Dendritic cell treated with granulocyte-macrophage colony-stimulating factor and Interleukin-4, amounts not matched to agents 40 ng/mL and 50 ng/mL, for 4 days (primary cell): Measurements from ENCODE around the gene C22orf39.

ENCODE experiments used
- H3K27ac Mint-ChIP-seq: one replicate; pipeline ENCODE4 v1.8.0; 2022; ENCODE audit warnings: mild to moderate bottlenecking, mixed read lengths
- H3K27me3 Mint-ChIP-seq: one replicate; pipeline ENCODE4 v1.8.0; 2022; ENCODE audit warnings: mild to moderate bottlenecking, mixed read lengths
- H3K36me3 Mint-ChIP-seq: one replicate; pipeline ENCODE4 v1.8.0; 2022; ENCODE audit warnings: low read depth, mixed read lengths
- H3K4me1 Mint-ChIP-seq: one replicate; pipeline ENCODE4 v1.8.0; 2022; ENCODE audit warnings: low read depth, mixed read lengths
- H3K4me3 Mint-ChIP-seq: one replicate; pipeline ENCODE4 v1.8.0; 2022; ENCODE audit warnings: mild to moderate bottlenecking, moderate library complexity, mixed read lengths
- H3K9me3 Mint-ChIP-seq: one replicate; pipeline ENCODE4 v1.8.0; 2022; ENCODE audit warnings: mixed read lengths
- intact Hi-C: fragments of 100-400 bp; cut with micrococcal nuclease; formaldehyde crosslinking; loops from one replicate; pipeline ENCODE4 v1.15.0; 2022

Gene C22orf39

DNA sequence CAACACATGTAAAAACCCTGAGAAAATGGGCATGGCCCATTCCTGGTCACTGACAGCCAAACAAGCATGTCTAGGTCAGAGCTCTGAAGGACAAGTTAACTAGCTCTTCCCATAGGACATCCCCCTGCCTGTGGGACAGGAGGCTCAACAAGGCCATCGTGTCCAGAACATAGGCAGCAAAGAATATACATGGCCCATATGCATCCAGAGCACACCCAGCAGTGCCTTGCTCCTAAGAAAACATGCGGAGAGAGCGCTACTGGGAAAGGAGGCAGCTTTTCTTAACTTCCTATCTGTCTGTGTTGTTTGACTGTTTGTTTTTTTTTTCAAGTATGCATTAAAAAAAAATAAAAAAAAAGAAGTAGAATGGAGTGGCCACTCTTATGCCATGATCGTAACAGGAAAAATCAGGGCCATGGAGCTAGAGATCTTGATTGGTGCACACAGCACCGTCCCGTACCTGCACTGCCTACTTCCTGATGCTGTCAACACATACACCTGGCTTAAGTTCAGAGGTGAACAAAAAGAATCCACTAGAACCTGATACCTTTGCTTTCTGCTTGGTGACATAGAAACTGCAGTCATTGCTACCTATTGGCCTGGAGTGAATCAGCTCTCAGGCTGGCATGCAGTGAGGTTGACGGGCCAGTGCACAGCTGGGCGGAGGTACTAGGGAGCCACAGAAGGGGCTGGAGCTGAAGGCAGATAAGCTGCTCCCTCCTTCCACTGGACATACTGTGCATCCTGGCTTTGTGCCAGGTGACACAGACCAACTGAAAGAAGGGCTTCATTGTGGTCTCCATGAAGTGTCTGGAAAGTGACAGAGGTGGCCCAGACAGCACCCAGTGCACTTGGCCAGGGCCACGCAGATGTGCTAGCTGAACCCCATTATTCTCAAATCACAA lies 19.6 kb upstream of the C22orf39 start:
- H3K36me3 Mint-ChIP-seq: peaks cover 100% of the 10 kb centered on the region
- no peak overlapping the region for H3K27ac Mint-ChIP-seq
- no peak overlapping the region for H3K4me3 Mint-ChIP-seq
- H3K9me3 Mint-ChIP-seq: no peaks in the 10 kb centered on the region
- intact Hi-C loops: no loop called here
- H3K4me1 Mint-ChIP-seq: no peaks in the 10 kb centered on the region
- no peaks in the 10 kb centered on the region for H3K27me3 Mint-ChIP-seq

DNA sequence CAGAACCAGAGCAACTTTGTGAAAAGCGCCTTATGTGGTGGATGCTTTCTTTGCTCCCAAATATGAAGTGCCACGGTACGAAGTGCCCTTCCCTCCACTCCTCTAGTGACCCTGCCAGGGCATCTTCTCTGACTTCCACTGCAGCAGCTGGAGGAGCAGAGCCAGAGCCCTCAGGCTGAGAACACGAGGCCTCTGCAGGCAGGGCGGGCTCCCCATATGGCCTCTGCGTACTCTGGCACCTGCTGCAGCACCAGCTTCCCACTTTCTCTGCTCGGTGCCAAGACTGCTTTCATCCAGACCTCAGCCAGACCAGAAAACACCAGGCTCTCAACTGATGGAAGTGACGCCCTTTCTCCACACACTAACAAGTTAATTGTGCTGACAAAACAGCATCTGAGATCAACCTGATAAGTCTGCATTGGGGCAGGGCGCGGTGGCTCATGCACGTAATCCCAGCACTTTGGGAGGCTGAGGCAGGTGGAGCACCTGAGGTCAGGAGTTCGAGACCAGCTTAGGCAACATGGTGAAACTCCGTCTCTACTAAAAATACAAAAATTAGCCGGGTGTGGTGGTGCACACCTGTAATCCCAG lies 18.7 kb upstream of the C22orf39 start:
- intact Hi-C loops: no loop called here
- H3K36me3 Mint-ChIP-seq: peaks cover 100% of the 10 kb centered on the region

DNA sequence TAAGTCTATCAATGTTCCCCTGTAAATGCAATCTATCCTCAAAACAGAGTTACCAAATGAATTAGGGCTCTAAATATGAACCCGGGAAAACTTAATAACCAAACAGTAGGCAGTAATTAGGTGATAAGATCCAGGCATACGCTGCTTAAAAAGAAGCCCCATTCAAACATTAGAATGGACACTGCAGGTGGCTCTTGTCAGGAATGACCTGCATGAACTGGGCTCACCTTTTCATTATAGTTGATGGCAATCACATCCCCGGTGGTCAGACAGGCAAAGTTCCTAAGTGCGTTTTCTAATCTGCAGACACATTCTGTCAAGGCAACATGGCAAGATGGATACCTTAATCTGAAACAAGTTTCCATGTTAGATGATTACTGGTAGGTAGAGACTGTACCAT lies 17.5 kb upstream of the C22orf39 start:
- Mint-ChIP-seq H3K4me3 (no peak overlapping the region), H3K36me3 (peaks cover 99% of the 10 kb centered on the region), H3K27me3 (no peaks in the 10 kb centered on the region), H3K27ac (no peak overlapping the region), H3K9me3 (no peaks in the 10 kb centered on the region), H3K4me1 (no peaks in the 10 kb centered on the region)
- intact Hi-C loops: no loop called here

More for the DNA sequence above, 18.7 kb upstream of the C22orf39 start:
- H3K4me3 Mint-ChIP-seq: no peak overlapping the region
- no peaks in the 10 kb centered on the region for H3K4me1 Mint-ChIP-seq
- H3K27me3 Mint-ChIP-seq: no peaks in the 10 kb centered on the region
- H3K9me3 Mint-ChIP-seq: no peaks in the 10 kb centered on the region
- H3K27ac Mint-ChIP-seq: no peak overlapping the region

DNA sequence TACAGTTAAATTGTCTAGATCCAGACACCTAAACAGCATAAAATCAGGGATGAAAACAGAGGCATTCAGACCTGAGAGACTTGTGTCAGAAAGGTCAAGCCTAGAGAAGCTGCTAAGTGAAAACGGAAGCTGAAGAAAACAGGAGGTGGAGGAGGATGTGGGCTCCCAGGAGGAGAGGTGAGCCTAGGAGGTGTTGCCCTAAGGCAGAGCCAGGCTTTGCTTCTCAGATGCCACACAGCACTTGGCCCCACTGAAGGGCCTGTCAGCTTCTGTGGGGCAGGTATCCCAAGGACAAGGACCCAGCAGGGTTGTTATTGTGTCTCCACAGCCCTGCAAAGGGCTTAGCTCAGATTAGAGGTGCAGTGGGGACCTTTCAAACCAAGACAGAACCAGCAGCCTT lies 17.0 kb upstream of the C22orf39 start:
- H3K4me1 Mint-ChIP-seq: no peaks in the 10 kb centered on the region
- H3K9me3 Mint-ChIP-seq: no peaks in the 10 kb centered on the region
- no peaks in the 10 kb centered on the region for H3K27me3 Mint-ChIP-seq
- peaks cover 99% of the 10 kb centered on the region for H3K36me3 Mint-ChIP-seq
- no peak overlapping the region for H3K27ac Mint-ChIP-seq
- no peak overlapping the region for H3K4me3 Mint-ChIP-seq
- intact Hi-C loops: no loop called here

DNA sequence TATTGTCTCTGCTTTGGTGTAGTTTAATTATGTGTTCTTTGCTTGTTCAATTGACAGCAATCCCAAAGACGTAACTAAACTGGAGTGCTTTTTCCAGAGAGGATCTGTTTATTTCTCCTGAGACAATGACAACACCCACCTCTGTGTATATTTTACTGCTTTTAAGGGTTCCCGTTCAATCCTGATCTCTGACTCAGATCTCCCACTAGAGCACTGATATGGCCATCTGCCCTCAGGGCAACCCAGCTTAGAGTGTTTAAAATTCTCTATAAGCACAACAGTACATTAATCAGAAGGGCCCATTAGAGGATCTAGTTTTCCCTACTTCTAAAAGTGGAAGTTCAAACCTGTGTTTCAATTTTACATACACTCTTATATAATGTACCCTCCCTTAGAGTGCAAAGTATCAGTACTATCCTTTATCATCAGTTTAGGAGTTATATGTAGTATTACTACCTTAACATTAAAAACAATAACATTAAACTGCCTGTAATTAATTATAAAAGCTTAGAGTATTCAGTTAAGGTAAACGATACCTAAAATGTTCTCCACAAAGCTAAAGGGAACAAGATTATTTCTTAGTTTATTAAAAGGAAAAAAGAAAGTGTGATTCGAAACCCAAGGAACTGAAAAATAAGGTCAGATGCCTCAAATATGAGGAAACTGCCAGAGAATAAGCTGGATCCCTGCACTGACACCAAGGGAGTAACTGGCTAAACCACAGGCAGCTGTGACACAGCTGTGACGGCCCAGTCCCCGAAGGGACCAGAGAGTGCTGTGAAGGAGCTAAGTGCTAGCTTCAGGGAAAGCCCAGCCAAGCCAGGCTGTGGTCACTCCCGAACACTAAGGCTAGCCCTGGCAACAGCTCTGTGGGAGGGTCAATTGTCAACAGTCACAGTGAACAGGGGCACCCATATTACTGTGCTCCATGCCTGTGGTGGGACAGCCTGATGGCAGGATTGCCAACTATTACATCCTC lies 16.3 kb upstream of the C22orf39 start:
- Mint-ChIP-seq H3K27ac (no peak overlapping the region), H3K27me3 (no peaks in the 10 kb centered on the region), H3K9me3 (no peaks in the 10 kb centered on the region), H3K36me3 (peaks cover 97% of the 10 kb centered on the region), H3K4me3 (no peak overlapping the region), H3K4me1 (no peaks in the 10 kb centered on the region)
- intact Hi-C loops: no loop called here

DNA sequence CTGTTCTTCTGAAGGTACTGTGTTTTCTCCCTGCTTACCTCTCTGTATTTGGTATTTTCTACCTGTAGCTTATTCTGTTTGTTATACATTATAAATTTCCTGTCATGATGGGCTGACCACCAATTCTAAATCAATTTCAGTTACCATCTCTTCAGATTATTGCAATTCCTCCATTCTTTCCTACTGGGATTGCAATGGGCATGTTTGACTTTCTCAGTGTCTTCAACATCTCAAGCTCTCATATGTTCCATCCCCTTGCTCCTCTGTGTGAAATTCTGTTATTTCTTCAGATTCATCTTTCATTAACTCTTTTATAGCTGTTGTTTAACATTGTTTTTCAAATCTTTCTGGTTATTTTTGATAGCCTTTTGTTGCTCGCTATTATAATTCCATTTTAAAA lies 15.5 kb upstream of the C22orf39 start:
- no peak overlapping the region for H3K4me3 Mint-ChIP-seq
- peaks cover 96% of the 10 kb centered on the region for H3K36me3 Mint-ChIP-seq
- no peaks in the 10 kb centered on the region for H3K9me3 Mint-ChIP-seq
- no peaks in the 10 kb centered on the region for H3K27me3 Mint-ChIP-seq
- no peaks in the 10 kb centered on the region for H3K4me1 Mint-ChIP-seq
- intact Hi-C loops: no loop called here
- no peak overlapping the region for H3K27ac Mint-ChIP-seq

DNA sequence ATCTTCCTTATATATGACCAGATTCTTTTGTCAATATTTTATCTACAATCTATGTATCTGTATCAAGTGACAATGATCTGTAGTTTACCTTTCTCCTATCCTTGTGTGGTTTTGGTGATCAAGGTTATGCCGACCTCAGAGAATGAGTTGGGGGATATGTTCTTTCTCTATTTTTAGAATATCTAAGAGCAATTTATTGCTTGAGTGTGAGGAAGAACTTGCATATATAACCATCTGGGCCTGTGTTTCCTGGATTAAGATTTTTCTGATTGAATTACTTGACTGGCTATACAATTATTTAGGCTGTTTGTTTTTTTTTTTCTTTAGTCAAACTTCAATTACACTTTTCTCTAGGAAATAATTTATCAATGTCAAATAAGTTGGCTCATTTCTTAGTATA lies 14.0 kb upstream of the C22orf39 start:
- H3K27me3 Mint-ChIP-seq: no peaks in the 10 kb centered on the region
- H3K4me1 Mint-ChIP-seq: no peaks in the 10 kb centered on the region
- H3K9me3 Mint-ChIP-seq: no peaks in the 10 kb centered on the region
- no peak overlapping the region for H3K27ac Mint-ChIP-seq
- no peak overlapping the region for H3K4me3 Mint-ChIP-seq
- intact Hi-C loops: no loop called here
- H3K36me3 Mint-ChIP-seq: peaks cover 96% of the 10 kb centered on the region

DNA sequence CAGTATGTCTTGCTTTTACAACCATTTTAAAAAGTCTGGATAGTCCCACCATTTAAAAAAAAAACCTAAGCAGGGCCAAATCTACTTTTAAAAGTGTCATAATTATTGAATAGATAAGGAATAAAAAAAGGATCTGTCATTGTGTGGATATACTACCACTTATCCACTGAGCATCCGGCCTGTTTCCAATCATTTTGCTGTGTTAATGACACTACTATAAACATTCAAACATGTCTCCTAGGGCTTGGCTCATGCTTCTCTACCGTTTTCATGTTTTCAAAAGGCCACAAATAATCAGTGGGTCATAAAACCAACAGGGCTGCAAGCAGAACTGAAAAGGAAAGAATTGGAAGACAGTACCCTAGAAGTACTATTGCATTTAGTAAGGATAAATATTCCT lies 12.5 kb upstream of the C22orf39 start:
- peaks cover 96% of the 10 kb centered on the region for H3K36me3 Mint-ChIP-seq
- H3K27me3 Mint-ChIP-seq: no peaks in the 10 kb centered on the region
- intact Hi-C loops: no loop called here
- no peak overlapping the region for H3K27ac Mint-ChIP-seq
- no peaks in the 10 kb centered on the region for H3K4me1 Mint-ChIP-seq
- no peak overlapping the region for H3K4me3 Mint-ChIP-seq
- no peaks in the 10 kb centered on the region for H3K9me3 Mint-ChIP-seq

DNA sequence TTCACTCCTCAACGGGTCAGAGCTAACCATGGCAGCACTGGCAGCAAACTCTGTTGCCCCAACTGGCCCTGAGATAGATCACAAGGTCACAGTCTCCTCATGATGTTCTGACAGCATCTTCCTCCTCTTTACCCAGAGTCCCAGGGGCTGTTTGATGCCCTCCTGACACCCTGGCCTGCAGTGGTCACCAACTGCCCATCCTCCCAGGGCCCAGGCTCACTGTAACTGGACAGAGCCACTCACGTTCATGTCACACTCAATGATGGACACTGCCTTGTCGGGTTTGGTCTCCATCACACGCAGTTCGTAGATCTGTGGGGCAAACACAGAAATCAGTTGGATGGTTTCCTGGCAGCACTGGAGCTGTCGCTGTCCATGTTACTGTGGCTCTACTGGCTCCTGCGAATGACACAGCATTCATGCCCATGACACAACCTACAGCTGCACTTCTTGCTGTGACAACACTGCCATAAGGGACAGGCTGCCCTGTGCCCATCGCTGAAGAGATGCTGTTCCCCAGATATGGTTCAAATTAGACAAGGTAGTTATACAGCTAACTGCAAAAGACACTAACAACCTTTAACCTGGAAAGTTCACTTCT lies 10.4 kb upstream of the C22orf39 start:
- Mint-ChIP-seq H3K4me3 (no peak overlapping the region), H3K36me3 (peaks cover 96% of the 10 kb centered on the region), H3K27me3 (no peaks in the 10 kb centered on the region), H3K27ac (no peak overlapping the region), H3K9me3 (no peaks in the 10 kb centered on the region), H3K4me1 (no peaks in the 10 kb centered on the region)
- intact Hi-C loops: no loop called here

DNA sequence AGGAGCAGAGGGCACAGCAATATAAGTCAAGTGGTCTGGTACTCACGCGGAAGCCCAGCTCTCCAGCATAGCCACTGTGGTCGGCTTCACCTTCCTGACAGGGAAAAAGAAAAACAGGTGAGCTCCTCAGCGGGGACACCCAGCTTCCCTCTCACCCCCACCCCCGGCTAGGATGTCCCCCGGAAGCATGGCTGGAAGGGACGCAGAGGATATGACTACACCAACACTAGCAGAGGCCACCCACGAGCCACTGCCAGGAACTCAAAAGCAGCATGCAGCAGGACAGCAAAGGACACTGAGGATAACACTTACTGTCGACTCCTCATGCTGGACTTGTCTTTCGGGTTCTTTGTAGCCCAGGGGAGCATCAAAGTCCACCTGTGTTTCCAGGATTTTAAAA lies 9.0 kb upstream of the C22orf39 start:
- Mint-ChIP-seq H3K4me3 (no peak overlapping the region), H3K9me3 (no peaks in the 10 kb centered on the region), H3K27me3 (no peaks in the 10 kb centered on the region), H3K27ac (no peak overlapping the region), H3K36me3 (peaks cover 96% of the 10 kb centered on the region), H3K4me1 (no peaks in the 10 kb centered on the region)
- intact Hi-C loops: no loop called here

DNA sequence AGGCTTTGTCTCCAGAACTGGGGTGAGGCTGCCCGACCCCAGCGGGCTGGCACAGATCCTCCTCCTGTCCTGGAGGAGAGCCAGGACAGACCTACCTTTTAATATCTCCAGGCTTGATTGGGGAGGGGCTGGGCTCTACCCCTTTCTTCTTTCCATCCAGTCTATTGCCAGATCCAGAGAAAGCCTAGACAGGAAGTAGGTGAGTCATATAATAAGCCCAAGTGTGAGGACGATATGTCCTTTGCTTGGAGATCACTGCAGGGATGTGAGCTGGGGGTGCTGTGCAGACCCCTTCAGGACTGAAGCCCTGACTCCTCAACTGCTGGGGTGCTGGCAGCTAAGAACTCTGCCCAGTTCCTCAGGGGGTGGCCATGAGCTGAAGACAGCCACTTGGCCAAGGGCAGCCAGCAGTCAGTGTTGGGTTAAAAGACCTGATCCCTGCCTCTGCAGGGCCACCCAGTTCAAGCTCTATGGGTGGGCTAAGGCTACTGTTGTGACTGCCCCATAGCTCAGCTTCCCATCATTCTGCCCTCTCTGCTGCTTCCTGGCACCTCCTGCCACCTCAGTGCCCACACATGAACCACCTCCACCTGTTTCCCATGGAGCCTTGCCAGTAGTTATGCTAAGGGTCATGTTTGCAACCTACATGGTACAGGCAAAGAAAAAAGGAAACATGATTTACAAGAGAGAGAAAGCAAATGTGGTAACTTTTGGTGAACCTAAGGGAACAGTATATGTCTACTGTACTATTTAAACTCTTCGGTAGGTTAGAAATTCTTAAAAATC lies 8.3 kb upstream of the C22orf39 start:
- Mint-ChIP-seq H3K36me3 (peaks cover 94% of the 10 kb centered on the region), H3K4me3 (no peak overlapping the region), H3K9me3 (no peaks in the 10 kb centered on the region), H3K27me3 (no peaks in the 10 kb centered on the region), H3K27ac (no peak overlapping the region), H3K4me1 (no peaks in the 10 kb centered on the region)
- intact Hi-C loops: no loop called here

DNA sequence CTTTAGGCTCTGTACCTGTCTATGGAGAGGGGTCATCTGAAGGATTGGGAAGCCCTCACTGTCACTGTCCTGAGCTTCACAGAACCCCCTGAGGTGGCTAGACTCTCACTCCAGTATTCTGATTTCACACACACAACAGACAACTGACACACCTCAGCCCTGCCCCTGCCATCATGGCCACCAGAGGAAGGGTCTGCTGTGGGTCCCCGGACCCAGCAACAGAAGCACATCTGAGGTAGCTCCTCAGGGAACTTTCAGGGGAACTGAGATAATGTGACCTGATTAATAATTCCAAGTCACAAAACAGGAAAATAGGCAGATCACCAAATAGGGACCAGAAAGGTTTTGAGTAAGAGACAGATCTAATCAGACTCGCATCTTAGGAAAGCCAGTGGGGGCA lies 7.5 kb upstream of the C22orf39 start:
- H3K4me1 Mint-ChIP-seq: no peaks in the 10 kb centered on the region
- intact Hi-C loops: no loop called here

DNA sequence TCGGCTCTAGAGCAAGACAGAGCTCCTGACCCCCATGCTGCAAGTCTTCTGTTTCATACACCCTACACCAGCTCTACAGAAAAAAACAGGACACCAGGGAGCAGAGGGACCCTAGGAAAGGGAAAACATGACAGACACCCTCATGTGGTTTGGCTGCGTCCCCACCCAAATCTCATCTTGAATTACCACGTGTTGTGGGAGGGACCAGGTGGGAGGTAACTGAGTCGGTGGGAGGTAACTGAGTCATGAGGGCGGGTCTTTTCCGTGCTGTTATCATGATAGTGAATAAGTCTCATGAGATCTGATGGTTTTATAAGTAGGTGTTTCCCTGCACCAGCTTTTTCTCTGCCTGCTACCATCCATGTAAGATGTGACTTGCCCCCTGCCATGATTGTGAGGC lies 6.6 kb upstream of the C22orf39 start:
- H3K27ac Mint-ChIP-seq: no peak overlapping the region
- no peak overlapping the region for H3K4me3 Mint-ChIP-seq
- no peaks in the 10 kb centered on the region for H3K4me1 Mint-ChIP-seq
- no peaks in the 10 kb centered on the region for H3K27me3 Mint-ChIP-seq
- no peaks in the 10 kb centered on the region for H3K9me3 Mint-ChIP-seq
- peaks cover 79% of the 10 kb centered on the region for H3K36me3 Mint-ChIP-seq
- intact Hi-C loops: no loop called here

More for the DNA sequence above, 7.5 kb upstream of the C22orf39 start:
- no peak overlapping the region for H3K4me3 Mint-ChIP-seq
- peaks cover 88% of the 10 kb centered on the region for H3K36me3 Mint-ChIP-seq
- no peaks in the 10 kb centered on the region for H3K9me3 Mint-ChIP-seq
- no peak overlapping the region for H3K27ac Mint-ChIP-seq
- no peaks in the 10 kb centered on the region for H3K27me3 Mint-ChIP-seq
